AG04450 (cell line): ENCODE measurements around the gene NMBR. TPM values are rescaled to one million over a fixed set of nuclear protein-coding genes. Genes with fewer than 3 reads are reported as not detected.

ENCODE experiments used
- CTCF ChIA-PET: fragments of 300-600, 350-600 bp; formaldehyde crosslinking; extraction: SDS; loops from one replicate; lab custom pipeline; 2022; ENCODE audit warnings: antibody characterized with exemption, inconsistent platforms; lab: Charles Lee
- POLR2A ChIA-PET: fragments of 350-600 bp; formaldehyde crosslinking; extraction: SDS; loops from one replicate; lab custom pipeline; 2021; ENCODE audit warnings: antibody characterized with exemption, inconsistent platforms; lab: Yijun Ruan, JAX
- DNase-seq: peaks from one replicate; pipeline ENCODE4 v3.0.0-alpha.2; 2011; ENCODE audit warnings: low read depth, low spot score
- H3K27ac ChIP-seq: one replicate; pipeline ENCODE4 v1.5.1; 2012; ENCODE audit warnings: low read depth, low read length, control low read depth
- H3K27me3 ChIP-seq: one replicate; pipeline ENCODE4 v1.6.0; 2012; ENCODE audit warnings: low read length; ENCODE audit not compliant: control insufficient read depth, insufficient read depth
- H3K4me3 ChIP-seq: 2 replicates; pipeline ENCODE4 v1.5.1; 2011; ENCODE audit warnings: mild to moderate bottlenecking, low read depth, low read length, control low read depth
- H3K9me3 ChIP-seq: 2 replicates; pipeline ENCODE4 v1.5.1; 2012; ENCODE audit warnings: low read length; ENCODE audit not compliant: control insufficient read depth, insufficient read depth
- polyA plus RNA-seq: library from polyadenylated mRNA; depleted of rRNA; stranded (reverse); fragments of >200 nt; gene quantifications from 2 replicates; pipeline ENCODE4 v1.2.3, GENCODE V29; 2011
- TF ChIP-seq, protein P1 (sequence below): IDR thresholded peaks from 2 replicates; pipeline ENCODE4 v1.5.1; 2011; ENCODE audit warnings: low read depth, low read length, control low read depth, inconsistent platforms

NMBR gene
- polyA plus RNA-seq, 1 experiment = 0.15 TPM

DNA sequence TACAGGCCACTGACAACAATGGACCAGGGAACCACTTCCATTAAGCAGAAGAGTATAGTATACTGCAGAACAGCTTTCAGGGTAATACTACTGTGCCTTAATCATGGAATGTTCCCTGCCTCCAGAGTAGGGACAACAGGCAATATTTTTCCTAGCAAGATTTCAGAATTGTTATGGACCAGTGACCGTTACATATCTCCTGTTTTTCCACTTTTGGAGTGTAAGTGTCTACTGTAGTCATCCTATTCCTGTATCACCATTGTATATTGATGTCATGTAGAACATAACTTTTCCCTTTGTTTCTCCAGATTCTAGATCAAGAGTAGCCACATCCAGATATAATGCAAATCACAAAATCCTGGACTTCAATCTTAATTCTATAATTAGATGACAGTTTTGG is 16.1 kb downstream of the NMBR start:
- ChIA-PET CTCF (no interaction called here), POLR2A (no interaction called here)
- no peaks in the 10 kb centered on the region for H3K27me3 ChIP-seq
- no peak overlapping the region for H3K27ac ChIP-seq
- H3K9me3 ChIP-seq = no peaks in the 10 kb centered on the region
- no peak overlapping the region for H3K4me3 ChIP-seq
- DNase-seq = no peak
- TF ChIP-seq, protein P1, sequence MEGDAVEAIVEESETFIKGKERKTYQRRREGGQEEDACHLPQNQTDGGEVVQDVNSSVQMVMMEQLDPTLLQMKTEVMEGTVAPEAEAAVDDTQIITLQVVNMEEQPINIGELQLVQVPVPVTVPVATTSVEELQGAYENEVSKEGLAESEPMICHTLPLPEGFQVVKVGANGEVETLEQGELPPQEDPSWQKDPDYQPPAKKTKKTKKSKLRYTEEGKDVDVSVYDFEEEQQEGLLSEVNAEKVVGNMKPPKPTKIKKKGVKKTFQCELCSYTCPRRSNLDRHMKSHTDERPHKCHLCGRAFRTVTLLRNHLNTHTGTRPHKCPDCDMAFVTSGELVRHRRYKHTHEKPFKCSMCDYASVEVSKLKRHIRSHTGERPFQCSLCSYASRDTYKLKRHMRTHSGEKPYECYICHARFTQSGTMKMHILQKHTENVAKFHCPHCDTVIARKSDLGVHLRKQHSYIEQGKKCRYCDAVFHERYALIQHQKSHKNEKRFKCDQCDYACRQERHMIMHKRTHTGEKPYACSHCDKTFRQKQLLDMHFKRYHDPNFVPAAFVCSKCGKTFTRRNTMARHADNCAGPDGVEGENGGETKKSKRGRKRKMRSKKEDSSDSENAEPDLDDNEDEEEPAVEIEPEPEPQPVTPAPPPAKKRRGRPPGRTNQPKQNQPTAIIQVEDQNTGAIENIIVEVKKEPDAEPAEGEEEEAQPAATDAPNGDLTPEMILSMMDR = no peak

DNA sequence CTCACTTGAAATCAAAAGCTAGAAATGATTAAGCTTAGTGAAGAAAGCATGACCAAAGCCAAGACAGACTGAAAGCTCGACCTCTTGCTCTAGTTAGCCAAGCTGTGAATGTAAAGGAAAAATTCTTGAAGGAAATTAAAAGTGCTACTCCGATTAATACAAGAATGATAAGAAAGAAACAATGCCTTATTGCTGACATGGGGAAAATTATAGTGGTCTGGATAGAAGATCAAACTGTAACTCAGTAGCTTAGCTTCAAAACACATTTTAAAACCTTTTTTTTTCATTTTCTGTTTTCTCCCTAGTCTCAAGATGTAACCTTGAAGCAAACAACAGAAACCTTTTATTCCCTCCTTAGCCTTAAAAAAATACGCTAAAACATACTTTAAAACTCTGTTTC is 25.6 kb downstream of the NMBR start:
- H3K27me3 ChIP-seq = no peaks in the 10 kb centered on the region
- H3K4me3 ChIP-seq = no peak overlapping the region
- DNase-seq = no peak
- POLR2A ChIA-PET = no interaction called here
- TF ChIP-seq, protein P1 = no peak
- no peaks in the 10 kb centered on the region for H3K9me3 ChIP-seq
- H3K27ac ChIP-seq = no peak overlapping the region
- CTCF ChIA-PET = interaction anchor here (1.2 to 1.6 kb wide), 2 partner anchors 8 to 132 kb away, joined by 5 to 7 read pairs; no protein-coding TSS in a partner anchor

DNA sequence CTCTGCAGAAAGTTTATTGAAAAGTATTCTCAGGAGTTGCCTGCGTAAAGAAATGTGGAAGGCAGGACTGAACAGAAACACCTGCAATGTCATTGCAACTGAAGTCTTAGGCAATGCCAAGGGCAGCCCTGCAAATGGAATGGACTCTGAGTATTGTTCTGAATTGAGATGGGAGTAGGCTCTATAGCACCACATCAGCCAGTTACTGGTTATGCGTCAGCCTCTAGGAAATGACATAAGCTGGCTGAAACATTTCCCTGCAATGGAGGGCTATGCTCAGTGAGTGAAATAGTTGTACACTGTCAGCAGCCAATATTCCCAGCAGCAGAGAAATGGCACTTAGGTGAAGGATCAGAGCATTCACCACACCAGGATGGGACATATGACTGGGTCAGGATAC is 28.0 kb downstream of the NMBR start:
- TF ChIP-seq, protein P1 = no peak

DNA sequence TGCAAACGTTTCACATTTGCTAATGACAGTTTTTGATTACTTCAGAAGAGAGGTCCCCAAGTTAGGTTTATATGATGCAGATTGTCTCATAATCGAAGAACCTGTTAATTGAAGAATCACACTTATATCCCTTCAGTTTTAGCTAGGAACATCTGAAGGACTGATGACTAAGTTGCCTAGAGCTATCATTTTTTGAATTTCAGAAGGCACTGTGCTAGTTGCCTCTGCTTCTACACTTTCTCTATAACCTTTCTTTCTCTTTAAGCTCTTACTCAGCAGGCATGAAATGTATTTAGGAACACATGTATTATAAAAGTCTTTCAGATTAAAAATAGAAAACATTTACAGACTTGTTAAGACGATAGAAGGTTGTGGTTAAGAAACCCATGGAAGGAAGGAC is 28.6 kb downstream of the NMBR start:
- CTCF ChIA-PET = interaction anchor here (1.0 to 1.1 kb wide), 2 partner anchors 89 to 129 kb away, joined by 3 to 4 read pairs; no protein-coding TSS in a partner anchor
- TF ChIP-seq, protein P1 = no peak

More for the DNA sequence above, 28.0 kb downstream of the NMBR start:
- no peak for DNase-seq
- no peak overlapping the region for H3K4me3 ChIP-seq
- no peaks in the 10 kb centered on the region for H3K27me3 ChIP-seq
- no peak overlapping the region for H3K27ac ChIP-seq
- CTCF ChIA-PET = interaction anchor here (1.0 to 1.1 kb wide), 2 partner anchors 89 to 129 kb away, joined by 3 to 4 read pairs; no protein-coding TSS in a partner anchor
- no peaks in the 10 kb centered on the region for H3K9me3 ChIP-seq
- POLR2A ChIA-PET = no interaction called here

DNA sequence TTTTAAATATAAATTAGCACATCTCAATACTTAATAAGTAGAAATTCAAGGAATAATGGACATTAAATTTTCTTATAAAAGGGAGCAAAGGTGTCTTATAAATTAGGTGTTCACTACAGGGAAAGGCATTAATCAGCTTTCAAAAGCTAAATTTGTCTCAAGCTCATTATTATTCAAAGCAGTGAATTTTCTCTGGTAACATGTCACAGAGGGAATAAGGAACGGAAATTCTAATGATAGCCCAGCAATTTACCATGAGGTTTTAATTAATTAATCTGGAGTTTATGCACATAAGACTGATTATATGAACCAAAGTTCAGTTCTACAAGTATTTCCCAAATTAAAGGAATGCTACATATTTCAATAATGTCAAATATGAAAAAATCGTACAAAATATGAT is 29.6 kb downstream of the NMBR start:
- DNase-seq = no peak
- Histone ChIP-seq H3K9me3 (no peaks in the 10 kb centered on the region), H3K27me3 (no peaks in the 10 kb centered on the region), H3K27ac (no peak overlapping the region), H3K4me3 (no peak overlapping the region)
- TF ChIP-seq, protein P1 = no peak
- POLR2A ChIA-PET = no interaction called here
- CTCF ChIA-PET = interaction anchor here (1.0 kb wide), 1 partner anchor 104 kb away, joined by 3 read pairs; no protein-coding TSS in a partner anchor

More for the DNA sequence above, 28.6 kb downstream of the NMBR start:
- DNase-seq = no peak
- no peak overlapping the region for H3K27ac ChIP-seq
- POLR2A ChIA-PET = no interaction called here
- H3K9me3 ChIP-seq = no peaks in the 10 kb centered on the region
- H3K27me3 ChIP-seq = no peaks in the 10 kb centered on the region
- H3K4me3 ChIP-seq = no peak overlapping the region
